Stimulated activated CD8-positive, alpha-beta memory T cell treated with anti-CD3 and anti-CD28 coated beads, Interleukin-12 subunit alpha, Interleukin-12 subunit beta, amount 100 ng/mL, for 1 hour (primary cell): ENCODE results near the gene KIF26B.

Experiments used
- DNase-seq: peaks from one replicate; pipeline ENCODE4 v3.0.0-alpha.2; 2020; ENCODE audit warnings: low read depth

The KIF26B gene

GRCh38 chr1:245512181-245512888 lies 357.6 kb downstream of the KIF26B start:
- DNase-seq = no peak

- DNase-seq = no peak
Observed at GRCh38 chr1:245512980-245513578, 358.3 kb downstream of the KIF26B start.

- DNase-seq = no peak
Observed at GRCh38 chr1:245516284-245516759, 361.5 kb downstream of the KIF26B start.

- DNase-seq = no peak
Observed at GRCh38 chr1:245520611-245521010, 365.8 kb downstream of the KIF26B start.

GRCh38 chr1:245526141-245526540 lies 371.4 kb downstream of the KIF26B start:
- DNase-seq = no peak

- no peak for DNase-seq
Observed at GRCh38 chr1:245528258-245528635, 373.5 kb downstream of the KIF26B start.

- no peak for DNase-seq
Observed at GRCh38 chr1:245530937-245531336, 376.2 kb downstream of the KIF26B start.

GRCh38 chr1:245537992-245538391 lies 383.2 kb downstream of the KIF26B start:
- no peak for DNase-seq

GRCh38 chr1:245538671-245539070 lies 383.9 kb downstream of the KIF26B start:
- DNase-seq = no peak

GRCh38 chr1:245541369-245541768 lies 386.6 kb downstream of the KIF26B start:
- no peak for DNase-seq

GRCh38 chr1:245542365-245542764 lies 387.6 kb downstream of the KIF26B start:
- DNase-seq = no peak

GRCh38 chr1:245544236-245544635 lies 389.5 kb downstream of the KIF26B start:
- DNase-seq = no peak

GRCh38 chr1:245546875-245547274 lies 392.1 kb downstream of the KIF26B start:
- no peak for DNase-seq

GRCh38 chr1:245549996-245550719 lies 395.4 kb downstream of the KIF26B start:
- DNase-seq = no peak

GRCh38 chr1:245550720-245551043 lies 395.9 kb downstream of the KIF26B start:
- DNase-seq = no peak

GRCh38 chr1:245551536-245551935 lies 396.8 kb downstream of the KIF26B start:
- no peak for DNase-seq

- no peak for DNase-seq
Observed at GRCh38 chr1:245552331-245552730, 397.5 kb downstream of the KIF26B start.

GRCh38 chr1:245556057-245556456 lies 401.3 kb downstream of the KIF26B start:
- no peak for DNase-seq

GRCh38 chr1:245558069-245558468 lies 403.3 kb downstream of the KIF26B start:
- DNase-seq = no peak

GRCh38 chr1:245560316-245560859 lies 405.6 kb downstream of the KIF26B start:
- no peak for DNase-seq

GRCh38 chr1:245561665-245562234 lies 407.0 kb downstream of the KIF26B start:
- no peak for DNase-seq

GRCh38 chr1:245566134-245566533 lies 411.3 kb downstream of the KIF26B start:
- DNase-seq = no peak

- DNase-seq = no peak
Observed at GRCh38 chr1:245566952-245567351, 412.2 kb downstream of the KIF26B start.
